AG09319 (cell line): ENCODE data around the gene PGPEP1.
"Not testable (repeated sequence)": the region's sequence is repeated elsewhere in the genome, so short reads cannot be mapped to it uniquely, and the experiment has no call there.

ENCODE experiments used
- DNase-seq: peaks from one replicate; pipeline ENCODE4 v3.0.0-alpha.2; 2010; ENCODE audit warnings: low read depth; ENCODE audit errors: extremely low read depth
- CTCF ChIP-seq: IDR thresholded peaks from 2 replicates; pipeline ENCODE4 v1.5.1; 2011; ENCODE audit warnings: low read depth, mild to moderate bottlenecking, inconsistent platforms, low read length, moderate library complexity

PGPEP1 gene

GRCh38 chr19:18373407-18373891, 33.1 kb downstream of the PGPEP1 start:
- no peak for TF ChIP-seq CTCF
- DNase-seq, result no peak

- DNase-seq, result peak; percentile 82
- TF ChIP-seq CTCF, result no peak
These were observed 33.7 kb downstream of the PGPEP1 start for GRCh38 chr19:18373892-18374629.

- TF ChIP-seq CTCF, result no peak
- no peak for DNase-seq
These were observed 36.6 kb downstream of the PGPEP1 start for GRCh38 chr19:18377026-18377425.

- DNase-seq, result peak; percentile 84
- no peak for TF ChIP-seq CTCF
These were observed 39.7 kb downstream of the PGPEP1 start for GRCh38 chr19:18379803-18380747.

GRCh38 chr19:18380843-18381242, 40.4 kb downstream of the PGPEP1 start:
- DNase-seq, result no peak

GRCh38 chr19:18383622-18384021, 43.2 kb downstream of the PGPEP1 start:
- not testable (repeated sequence) for DNase-seq

More at GRCh38 chr19:18380843-18381242, 40.4 kb downstream of the PGPEP1 start:
- no peak for TF ChIP-seq CTCF

- TF ChIP-seq CTCF, result no peak
- DNase-seq, result no peak
These were observed 44.4 kb downstream of the PGPEP1 start for GRCh38 chr19:18384775-18385174.
